ENCODE data around the gene PLEKHA7. TPM values are rescaled to one million over a fixed set of nuclear protein-coding genes. Genes with fewer than 3 reads are reported as not detected.

Gene PLEKHA7
- total RNA-seq, 2 donors from 2014 or later = 17.5 to 21.9 TPM

DNA sequence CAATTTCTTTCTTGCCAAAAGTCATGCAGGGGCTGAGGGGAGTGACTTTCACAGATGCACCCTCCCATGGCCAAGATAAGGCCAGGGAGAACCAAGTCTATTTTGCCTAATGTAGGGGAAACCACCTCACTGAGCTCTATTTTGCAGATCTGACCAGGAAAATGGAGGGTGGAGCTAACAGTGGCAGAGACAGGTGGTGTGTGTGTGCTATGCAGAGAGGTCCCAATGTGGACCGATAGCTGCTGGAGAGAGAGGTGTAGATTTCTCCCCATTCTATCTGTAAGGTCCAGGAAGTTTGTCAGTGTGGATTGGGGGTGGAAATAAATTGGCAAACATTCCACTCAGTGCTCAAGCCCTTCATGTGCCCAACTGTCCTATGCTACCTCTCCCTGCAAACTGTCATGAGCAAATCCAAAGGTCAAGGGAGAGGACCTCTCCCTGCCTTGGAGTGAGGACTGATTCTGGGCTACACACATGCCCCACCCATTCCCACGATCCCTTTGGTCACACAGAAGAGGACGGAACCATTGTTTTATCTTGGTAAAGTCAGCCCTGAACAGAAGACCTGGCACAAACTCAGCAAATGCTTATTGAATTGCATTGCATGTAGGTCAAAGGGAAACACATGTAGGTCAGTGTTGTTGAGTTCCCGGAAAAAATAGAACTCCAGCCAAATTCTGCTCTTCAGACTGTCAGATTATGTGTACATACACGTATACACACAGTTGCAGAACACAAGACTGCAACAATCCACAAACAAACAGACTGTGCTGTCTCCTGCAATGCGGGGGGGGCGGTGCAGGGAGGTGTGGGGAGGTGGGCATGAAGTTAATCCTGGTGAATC is 209.9 kb downstream of the PLEKHA7 start:
- H3K36me3 Mint-ChIP-seq (ENCODE audit: low read depth) = peaks cover 7% of the 10 kb centered on the region
- no peaks in the 10 kb centered on the region for H3K9me3 ChIP-seq (ENCODE audit: control insufficient read depth, low read length)
- no peak overlapping the region for H3K4me3 Mint-ChIP-seq
- peaks cover 12% of the 10 kb centered on the region for H3K4me1 ChIP-seq (ENCODE audit: control insufficient read depth, insufficient read depth, low read length)
- H3K27me3 ChIP-seq (ENCODE audit: control insufficient read depth, insufficient read depth, low read length, poor library complexity, severe bottlenecking) = no peaks in the 10 kb centered on the region
- TF ChIP-seq, protein P1, sequence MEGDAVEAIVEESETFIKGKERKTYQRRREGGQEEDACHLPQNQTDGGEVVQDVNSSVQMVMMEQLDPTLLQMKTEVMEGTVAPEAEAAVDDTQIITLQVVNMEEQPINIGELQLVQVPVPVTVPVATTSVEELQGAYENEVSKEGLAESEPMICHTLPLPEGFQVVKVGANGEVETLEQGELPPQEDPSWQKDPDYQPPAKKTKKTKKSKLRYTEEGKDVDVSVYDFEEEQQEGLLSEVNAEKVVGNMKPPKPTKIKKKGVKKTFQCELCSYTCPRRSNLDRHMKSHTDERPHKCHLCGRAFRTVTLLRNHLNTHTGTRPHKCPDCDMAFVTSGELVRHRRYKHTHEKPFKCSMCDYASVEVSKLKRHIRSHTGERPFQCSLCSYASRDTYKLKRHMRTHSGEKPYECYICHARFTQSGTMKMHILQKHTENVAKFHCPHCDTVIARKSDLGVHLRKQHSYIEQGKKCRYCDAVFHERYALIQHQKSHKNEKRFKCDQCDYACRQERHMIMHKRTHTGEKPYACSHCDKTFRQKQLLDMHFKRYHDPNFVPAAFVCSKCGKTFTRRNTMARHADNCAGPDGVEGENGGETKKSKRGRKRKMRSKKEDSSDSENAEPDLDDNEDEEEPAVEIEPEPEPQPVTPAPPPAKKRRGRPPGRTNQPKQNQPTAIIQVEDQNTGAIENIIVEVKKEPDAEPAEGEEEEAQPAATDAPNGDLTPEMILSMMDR (conservative IDR thresholded peaks at IDR 0.05) = no peak
- H3K4me3 ChIP-seq (ENCODE audit: low read length) = no peak overlapping the region
- H3K27ac ChIP-seq (ENCODE audit: low read depth, low read length) = no peak overlapping the region
- WGBS, 2 experiments (ENCODE audit: insufficient coverage in 1 of 2, insufficient read length in 1 of 2) = 88 to 91% methylated on average over 6 to 7 of the region's 7 CpGs
- peaks cover 20% of the 10 kb centered on the region for H3K36me3 ChIP-seq (ENCODE audit: control insufficient read depth, insufficient read depth, low read length)
- H3K27me3 Mint-ChIP-seq (ENCODE audit: insufficient read depth) = no peaks in the 10 kb centered on the region
- H3K9ac ChIP-seq (ENCODE audit: extremely low read depth, low read length, poor library complexity, severe bottlenecking) = no peak overlapping the region
- no peaks in the 10 kb centered on the region for H3K9me3 Mint-ChIP-seq
- H3K4me1 Mint-ChIP-seq = peaks cover 29% of the 10 kb centered on the region
- DNase-seq = no peak
- no peak overlapping the region for H3K27ac Mint-ChIP-seq

DNA sequence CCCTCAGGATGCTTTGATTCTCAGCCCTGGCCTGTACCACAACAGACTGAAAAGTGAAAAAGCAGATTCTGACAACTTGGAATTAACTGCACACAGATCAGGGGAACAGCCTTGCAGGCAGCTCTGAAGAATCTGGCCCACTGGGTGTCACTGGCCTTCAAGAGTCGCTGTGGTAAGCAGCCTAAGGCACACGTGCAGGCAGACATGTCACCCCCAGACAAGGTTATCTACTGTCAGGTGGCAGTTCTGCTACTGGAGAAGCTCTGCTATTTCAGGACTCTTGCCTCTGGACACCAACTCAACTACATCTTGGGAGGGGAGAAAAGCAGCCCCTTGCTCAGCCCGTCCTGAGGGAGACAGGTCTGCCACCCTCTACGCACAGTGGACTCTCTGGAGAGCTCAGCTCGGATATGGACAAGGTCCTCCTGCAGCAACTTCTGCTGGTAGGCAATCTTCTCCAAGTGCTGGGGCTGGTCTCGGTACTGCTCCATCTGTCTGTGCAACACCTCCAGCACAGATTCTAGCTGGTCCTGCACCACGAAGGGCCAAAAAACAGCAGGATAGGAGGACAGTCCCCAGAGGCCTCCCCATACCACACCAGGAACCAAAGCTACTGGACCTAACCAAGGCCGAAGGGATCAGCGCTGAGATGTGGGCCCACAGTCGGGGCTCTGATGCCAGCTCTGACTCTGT is 212.8 kb downstream of the PLEKHA7 start:
- peaks cover 11% of the 10 kb centered on the region for H3K36me3 ChIP-seq (ENCODE audit: control insufficient read depth, insufficient read depth, low read length)
- no peak overlapping the region for H3K4me3 ChIP-seq (ENCODE audit: low read length)
- Mint-ChIP-seq H3K4me3 (no peak overlapping the region), H3K4me1 (peaks cover 48% of the 10 kb centered on the region), H3K27me3 (ENCODE audit: insufficient read depth) (no peaks in the 10 kb centered on the region), H3K9me3 (no peaks in the 10 kb centered on the region), H3K36me3 (ENCODE audit: low read depth) (peaks cover 7% of the 10 kb centered on the region), H3K27ac (peak overlapping the region; percentile 55)
- no peak overlapping the region for H3K27ac ChIP-seq (ENCODE audit: low read depth, low read length)
- no peaks in the 10 kb centered on the region for H3K9me3 ChIP-seq (ENCODE audit: control insufficient read depth, low read length)
- TF ChIP-seq, protein P1 (conservative IDR thresholded peaks at IDR 0.05) = no peak
- H3K27me3 ChIP-seq (ENCODE audit: control insufficient read depth, insufficient read depth, low read length, poor library complexity, severe bottlenecking) = no peaks in the 10 kb centered on the region
- H3K4me1 ChIP-seq (ENCODE audit: control insufficient read depth, insufficient read depth, low read length) = peaks cover 17% of the 10 kb centered on the region
- no peak for DNase-seq
- WGBS, 2 experiments (ENCODE audit: insufficient coverage in 1 of 2, insufficient read length in 1 of 2) = 89 to 96% methylated on average over 6 to 10 of the region's 10 CpGs
- no peak overlapping the region for H3K9ac ChIP-seq (ENCODE audit: extremely low read depth, low read length, poor library complexity, severe bottlenecking)

DNA sequence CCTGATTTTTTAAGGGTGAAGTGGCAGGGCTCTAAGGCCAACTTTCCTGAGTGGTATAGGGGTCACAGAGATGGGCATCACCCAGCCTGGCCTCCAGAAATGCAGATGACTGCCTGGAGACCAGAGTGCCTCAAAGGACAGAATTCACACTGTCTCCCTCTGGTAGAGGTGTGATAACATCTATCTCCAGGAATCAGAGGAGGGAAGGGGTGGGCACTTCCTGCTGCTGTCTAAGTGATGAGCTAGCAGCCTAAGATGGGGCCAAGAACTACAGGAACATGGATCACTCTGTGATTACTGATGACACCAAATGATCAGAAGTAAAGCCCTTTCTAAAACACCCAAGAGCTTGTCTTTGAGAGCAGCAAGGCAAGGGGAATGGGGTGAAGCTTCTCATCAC is 213.8 kb downstream of the PLEKHA7 start:
- TF ChIP-seq, protein P1 (conservative IDR thresholded peaks at IDR 0.05) = no peak
- no peaks in the 10 kb centered on the region for H3K9me3 ChIP-seq (ENCODE audit: control insufficient read depth, low read length)

More for the DNA sequence above, 213.8 kb downstream of the PLEKHA7 start:
- H3K4me3 Mint-ChIP-seq = no peak overlapping the region
- Histone ChIP-seq H3K27me3 (ENCODE audit: control insufficient read depth, insufficient read depth, low read length, poor library complexity, severe bottlenecking) (no peaks in the 10 kb centered on the region), H3K4me3 (ENCODE audit: low read length) (no peak overlapping the region), H3K4me1 (ENCODE audit: control insufficient read depth, insufficient read depth, low read length) (peaks cover 17% of the 10 kb centered on the region), H3K9ac (ENCODE audit: extremely low read depth, low read length, poor library complexity, severe bottlenecking) (no peak overlapping the region), H3K36me3 (ENCODE audit: control insufficient read depth, insufficient read depth, low read length) (peaks cover 6% of the 10 kb centered on the region), H3K27ac (ENCODE audit: low read depth, low read length) (no peak overlapping the region)
- H3K9me3 Mint-ChIP-seq = no peaks in the 10 kb centered on the region
- peaks cover 48% of the 10 kb centered on the region for H3K4me1 Mint-ChIP-seq
- H3K27me3 Mint-ChIP-seq (ENCODE audit: insufficient read depth) = no peaks in the 10 kb centered on the region
- peaks cover 7% of the 10 kb centered on the region for H3K36me3 Mint-ChIP-seq (ENCODE audit: low read depth)
- no peak for DNase-seq
- H3K27ac Mint-ChIP-seq = peak overlapping the region; percentile 54
